ENCODE data around the gene GDF10.

The GDF10 gene

GRCh38 chr10:47362199-47362598 is 62.2 kb downstream of the GDF10 start:
- H2AFZ ChIP-seq (ENCODE audit: insufficient read depth, low read length, poor library complexity): no peak overlapping the region
- H3K4me2 ChIP-seq (ENCODE audit: low read length): no peak overlapping the region
- H3K9ac ChIP-seq (ENCODE audit: low read length): no peak overlapping the region
- peak overlapping the region; percentile 51 for H2BK12ac ChIP-seq (ENCODE audit: low read length)
- no peak overlapping the region for H3K18ac ChIP-seq (ENCODE audit: low read length)
- no peak overlapping the region for H2AK5ac ChIP-seq (ENCODE audit: low read length)
- H3K27me3 ChIP-seq (ENCODE audit: insufficient read depth, low read length): no peaks in the 10 kb centered on the region
- no peak overlapping the region for H2BK120ac ChIP-seq (ENCODE audit: insufficient read depth, low read length, poor library complexity)
- H3K79me1 ChIP-seq (ENCODE audit: low read length): no peaks in the 10 kb centered on the region
- no peaks in the 10 kb centered on the region for H3K36me3 ChIP-seq (ENCODE audit: control insufficient read depth in 1 of 2, insufficient read depth in 2 of 2, low read length in 2 of 2)
- H3K79me2 ChIP-seq (ENCODE audit: control insufficient read depth, insufficient read depth, low read length, poor library complexity): peaks cover 1% of the 10 kb centered on the region
- H4K12ac ChIP-seq (ENCODE audit: low read depth, low read length): no peak overlapping the region
- no peak overlapping the region for H2BK5ac ChIP-seq (ENCODE audit: low read depth, low read length, poor library complexity)
- H3K14ac ChIP-seq (ENCODE audit: low read length): no peak overlapping the region
- H3K4me1 ChIP-seq (ENCODE audit: control insufficient read depth in 1 of 2, insufficient read depth in 2 of 2, low read length in 2 of 2): peaks cover 0 to 3% of the 10 kb centered on the region in 2 experiments
- no peaks in the 10 kb centered on the region for H3K9me3 ChIP-seq (ENCODE audit: insufficient read depth, low read depth, low read length)
- H3K4me3 ChIP-seq (ENCODE audit: low read depth, low read length): no peak overlapping the region
- WGBS (ENCODE audit: extremely low coverage, insufficient coverage, insufficient read length): no CpG with 5 or more reads among the region's 3 CpGs
- DNase-seq: no peak
- H3K23ac ChIP-seq (ENCODE audit: low read length): no peak overlapping the region
- no peak overlapping the region for H4K91ac ChIP-seq (ENCODE audit: low read depth, low read length)
- no peak overlapping the region for H3K27ac ChIP-seq (ENCODE audit: low read depth, low read length)
- H4K8ac ChIP-seq (ENCODE audit: low read depth, low read length): no peak overlapping the region
- H3K4ac ChIP-seq (ENCODE audit: low read depth, low read length): no peak overlapping the region

Measured in trophoblast cell (in vitro differentiated cells and primary cell).